Caco-2 (cell line): ENCODE data around the gene RFX3. TPM values are rescaled to one million over a fixed set of nuclear protein-coding genes. Genes with fewer than 3 reads are reported as not detected.

Source experiments
- BruUV-seq: library from RNA; stranded (reverse); fragments of 400-500 nt; replicated peaks from 2 replicates; lab custom pipeline; 2021; lab: Mats Ljungman, UMichigan
- CTCF ChIA-PET: fragments of 300-600 bp; sonication (Branson Sonifier 250); formaldehyde crosslinking; loops from one replicate; lab custom pipeline; 2022; ENCODE audit warnings: antibody characterized with exemption; lab: Charles Lee
- POLR2A ChIA-PET: fragments of 300-600 bp; sonication (Branson Sonifier 250); formaldehyde crosslinking; loops from one replicate; lab custom pipeline; 2022; ENCODE audit warnings: antibody characterized with exemption; lab: Charles Lee
- DNase-seq, 2 experiments: peaks; one replicate each; pipeline versions ENCODE4 v3.0.0 to v3.0.0-alpha.2; 2020 to 2022
- H3K27me3 ChIP-seq: replicated peaks from 2 replicates; pipeline ENCODE4 v1.6.0; 2011; ENCODE audit warnings: low read length; ENCODE audit not compliant: control insufficient read depth, insufficient read depth
- H3K36me3 ChIP-seq: 2 replicates; pipeline ENCODE4 v1.5.1; 2011; ENCODE audit warnings: low read length; ENCODE audit not compliant: control insufficient read depth, insufficient read depth
- H3K4me1 ChIP-seq: fragments of 250-450 bp; sonication (Bioruptor Pico); 2 replicates; pipeline ENCODE4 v1.5.1; 2020; ENCODE audit warnings: mild to moderate bottlenecking
- H3K4me3 ChIP-seq: 2 replicates; pipeline ENCODE4 v1.5.1; 2011; ENCODE audit warnings: low read depth, mild to moderate bottlenecking, control low read depth, low read length
- H3K9me3 ChIP-seq: fragments of 250-450 bp; sonication (Bioruptor Pico); 2 replicates; pipeline ENCODE4 v1.5.1; 2020; ENCODE audit warnings: mild to moderate bottlenecking, moderate library complexity
- H3K27ac Mint-ChIP-seq: one replicate; pipeline ENCODE4 v1.8.0; 2022; ENCODE audit warnings: mixed read lengths; ENCODE audit not compliant: unreplicated experiment
- H3K27me3 Mint-ChIP-seq: one replicate; pipeline ENCODE4 v1.8.0; 2022; ENCODE audit warnings: mixed read lengths; ENCODE audit not compliant: insufficient read depth, unreplicated experiment
- H3K36me3 Mint-ChIP-seq: one replicate; pipeline ENCODE4 v1.8.0; 2022; ENCODE audit warnings: mild to moderate bottlenecking, mixed read lengths; ENCODE audit not compliant: insufficient read depth, unreplicated experiment
- H3K4me1 Mint-ChIP-seq: one replicate; pipeline ENCODE4 v1.8.0; 2022; ENCODE audit warnings: low read depth, mixed read lengths; ENCODE audit not compliant: unreplicated experiment
- H3K4me3 Mint-ChIP-seq: one replicate; pipeline ENCODE4 v1.8.0; 2022; ENCODE audit warnings: mild to moderate bottlenecking, moderate library complexity, mixed read lengths; ENCODE audit not compliant: unreplicated experiment
- H3K9me3 Mint-ChIP-seq: one replicate; pipeline ENCODE4 v1.8.0; 2022; ENCODE audit warnings: mixed read lengths; ENCODE audit not compliant: unreplicated experiment
- CTCF ChIP-seq, 2 experiments: fragments of 200-600 bp in 1 of 2; IDR thresholded peaks; 1 replicate in 1 of 2; 2 replicates in 1 of 2; pipeline versions ENCODE4 v1.5.1 to v1.8.0; 2011 to 2022; ENCODE audit warnings: antibody characterized with exemption in 1 of 2, control low read depth in 1 of 2, inconsistent platforms in 1 of 2, low read depth in 1 of 2, low read length in 1 of 2, mild to moderate bottlenecking in 1 of 2, moderate library complexity in 1 of 2; ENCODE audit not compliant: insufficient read depth in 1 of 2, severe bottlenecking in 1 of 2, unreplicated experiment in 1 of 2
- intact Hi-C: fragments of 100-400 bp; cut with micrococcal nuclease; formaldehyde crosslinking; loops from one replicate; pipeline ENCODE4 v1.10.0; 2022; ENCODE audit not compliant: unreplicated experiment
- total RNA-seq: library from RNA; stranded (reverse); gene quantifications from 2 replicates; pipeline ENCODE4 v1.2.3, GENCODE V29; 2022

RFX3 gene
- total RNA-seq, 1 experiment from 2014 or later: 4.2 TPM

- POLR2A ChIA-PET: no interaction called here
- H3K4me3 ChIP-seq: no peak overlapping the region
- no peaks in the 10 kb centered on the region for H3K27me3 ChIP-seq
- no peak for TF ChIP-seq CTCF (IDR thresholded peaks at IDR 0.05; ENCODE audit: insufficient read depth in 1 of 2, low read depth in 1 of 2, low read length in 1 of 2, severe bottlenecking in 1 of 2, unreplicated experiment in 1 of 2)
- Mint-ChIP-seq H3K27ac (no peak overlapping the region), H3K9me3 (no peaks in the 10 kb centered on the region), H3K27me3 (no peaks in the 10 kb centered on the region), H3K4me3 (no peak overlapping the region), H3K4me1 (no peaks in the 10 kb centered on the region), H3K36me3 (no peaks in the 10 kb centered on the region)
- no peaks in the 10 kb centered on the region for H3K36me3 ChIP-seq
- no peak for DNase-seq
- CTCF ChIA-PET: no interaction called here
- intact Hi-C loops: no loop called here
- H3K9me3 ChIP-seq: no peaks in the 10 kb centered on the region
- no TSS peak for BruUV-seq
- no peaks in the 10 kb centered on the region for H3K4me1 ChIP-seq
These were observed 286.6 kb downstream of the RFX3 start for GRCh38 chr9:3239240-3239639.

GRCh38 chr9:3238236-3238635 is 287.6 kb downstream of the RFX3 start:
- no peaks in the 10 kb centered on the region for H3K4me1 ChIP-seq
- H3K27ac Mint-ChIP-seq: no peak overlapping the region
- no TSS peak for BruUV-seq
- H3K36me3 Mint-ChIP-seq: no peaks in the 10 kb centered on the region
- no peak overlapping the region for H3K4me3 Mint-ChIP-seq
- TF ChIP-seq CTCF (IDR thresholded peaks at IDR 0.05; ENCODE audit: insufficient read depth in 1 of 2, low read depth in 1 of 2, low read length in 1 of 2, severe bottlenecking in 1 of 2, unreplicated experiment in 1 of 2): no peak
- H3K27me3 Mint-ChIP-seq: no peaks in the 10 kb centered on the region
- CTCF ChIA-PET: no interaction called here
- no peaks in the 10 kb centered on the region for H3K9me3 ChIP-seq
- no peaks in the 10 kb centered on the region for H3K36me3 ChIP-seq
- no peaks in the 10 kb centered on the region for H3K9me3 Mint-ChIP-seq
- H3K4me1 Mint-ChIP-seq: no peaks in the 10 kb centered on the region
- H3K4me3 ChIP-seq: no peak overlapping the region
- POLR2A ChIA-PET: no interaction called here
- intact Hi-C loops: no loop called here
- no peak for DNase-seq
- H3K27me3 ChIP-seq: no peaks in the 10 kb centered on the region

GRCh38 chr9:3237121-3237520 is 288.7 kb downstream of the RFX3 start:
- TF ChIP-seq CTCF (IDR thresholded peaks at IDR 0.05; ENCODE audit: insufficient read depth in 1 of 2, low read depth in 1 of 2, low read length in 1 of 2, severe bottlenecking in 1 of 2, unreplicated experiment in 1 of 2): no peak
- Mint-ChIP-seq H3K27me3 (peaks cover 3% of the 10 kb centered on the region), H3K36me3 (no peaks in the 10 kb centered on the region), H3K27ac (no peak overlapping the region), H3K9me3 (no peaks in the 10 kb centered on the region), H3K4me3 (no peak overlapping the region), H3K4me1 (no peaks in the 10 kb centered on the region)
- Histone ChIP-seq H3K4me3 (no peak overlapping the region), H3K9me3 (no peaks in the 10 kb centered on the region), H3K4me1 (no peaks in the 10 kb centered on the region), H3K27me3 (no peaks in the 10 kb centered on the region), H3K36me3 (no peaks in the 10 kb centered on the region)
- POLR2A ChIA-PET: no interaction called here
- intact Hi-C loops: no loop called here
- no peak for DNase-seq
- CTCF ChIA-PET: no interaction called here
- no TSS peak for BruUV-seq
